ENCODE measurements around the gene TMEM271. TPM values are rescaled to one million over a fixed set of nuclear protein-coding genes. Genes with fewer than 3 reads are reported as not detected.

The TMEM271 gene
- total and polyA plus RNA-seq, 10 of the 15 experiments (the other 5 are each of a cell fraction or from before 2014, with no cell fraction given) = not detected

- TF ChIP-seq IRF3 (IDR thresholded peaks at IDR 0.05) (no peak), IRF4 (IDR thresholded peaks at IDR 0.05; ENCODE audit: low read depth, low read length) (no peak)
Observed at GRCh38 chr4:529563-529962, 46.5 kb downstream of the TMEM271 start (continued).

- Histone ChIP-seq H3K27ac (ENCODE audit: control insufficient read depth, insufficient read depth) (no peak overlapping the region), H3K9ac (ENCODE audit: control insufficient read depth, insufficient read depth, low read length) (no peak overlapping the region), H4K20me1 (ENCODE audit: control insufficient read depth, insufficient read depth) (no peaks in the 10 kb centered on the region), H3K36me3 (ENCODE audit: control insufficient read depth in 2 of 2, insufficient read depth in 2 of 2, low read length in 1 of 2) (peaks cover 9 to 13% of the 10 kb centered on the region in 2 experiments; a peak in 3 of 4 replicates), H3K79me2 (ENCODE audit: control insufficient read depth, insufficient read depth, low read length) (no peaks in the 10 kb centered on the region), H3K27me3 (replicated peaks in 1 of 2; ENCODE audit: control insufficient read depth in 2 of 2, insufficient read depth in 2 of 2, low read length in 1 of 2) (no peaks in the 10 kb centered on the region), H3K4me3 (no peak overlapping the region), H3K4me2 (ENCODE audit: control insufficient read depth, insufficient read depth) (no peak overlapping the region), H2AFZ (ENCODE audit: control insufficient read depth, low read depth, low read length) (no peak overlapping the region), H3K4me1 (ENCODE audit: control insufficient read depth, insufficient read depth, low read length) (no peaks in the 10 kb centered on the region), H3K9me3 (replicated peaks; ENCODE audit: control insufficient read depth, insufficient read depth, low read length) (peaks cover 3% of the 10 kb centered on the region; the same call in 1 of the 3 replicates)
- BruUV-seq (replicated peaks) = no TSS peak
- FAIRE-seq = no peak
- intact Hi-C loops (cut with micrococcal nuclease; ENCODE audit: unreplicated experiment) (no loop called here), in situ Hi-C loops (cut with MboI) (no loop called here)
- ChIA-PET SMC1A (ENCODE audit: uncharacterized antibody, unreplicated experiment) (no interaction called here), RAD21 (ENCODE audit: unreplicated experiment) (no interaction called here), POLR2A (no interaction called here), CTCF (no interaction called here)
- no peak for DNase-seq (ENCODE audit: low read depth, low spot score)
- 95% methylated on average over 9 of the region's 9 CpGs for WGBS (ENCODE audit: insufficient coverage, insufficient replicate concordance, low lambda C conversion rate, missing lambda C conversion rate)
- no peak for ATAC-seq
- TF ChIP-seq ZBTB33 (IDR thresholded peaks at IDR 0.05) (no peak), POLR2A (IDR thresholded peaks at IDR 0.05; ENCODE audit: low read depth, low read length) (no peak), MLLT1 (IDR thresholded peaks at IDR 0.05) (no peak), WRNIP1 (IDR thresholded peaks at IDR 0.05; ENCODE audit: borderline replicate concordance, low read depth, low read length) (no peak), ZNF24 (IDR thresholded peaks at IDR 0.05) (no peak), DPF2 (IDR thresholded peaks at IDR 0.05) (no peak), RCOR1 (conservative IDR thresholded peaks at IDR 0.05; ENCODE audit: low read depth, low read length) (no peak)
Observed at GRCh38 chr4:528835-529234, 47.3 kb downstream of the TMEM271 start.
